Activated naive CD8-positive, alpha-beta T cell treated with anti-CD3 and anti-CD28 coated beads for 36 hours (primary cell): Measurements from ENCODE around the gene LCN6. TPM values are rescaled to one million over a fixed set of nuclear protein-coding genes. Genes with fewer than 3 reads are reported as not detected.

Experiments used
- DNase-seq: peaks from one replicate; pipeline ENCODE4 v3.0.0; 2021
- H3K27ac Mint-ChIP-seq: one replicate; pipeline ENCODE4 v1.8.0; 2022; ENCODE audit warnings: mild to moderate bottlenecking, moderate library complexity, mixed read lengths
- H3K27me3 Mint-ChIP-seq: one replicate; pipeline ENCODE4 v1.8.0; 2022; ENCODE audit warnings: mild to moderate bottlenecking, mixed read lengths
- H3K36me3 Mint-ChIP-seq: one replicate; pipeline ENCODE4 v1.8.0; 2021; ENCODE audit warnings: mild to moderate bottlenecking, mixed read lengths
- H3K4me1 Mint-ChIP-seq: one replicate; pipeline ENCODE4 v1.8.0; 2021; ENCODE audit warnings: mixed read lengths
- H3K4me3 Mint-ChIP-seq: one replicate; pipeline ENCODE4 v1.8.0; 2022; ENCODE audit warnings: mild to moderate bottlenecking, moderate library complexity, mixed read lengths
- H3K9me3 Mint-ChIP-seq: one replicate; pipeline ENCODE4 v1.8.0; 2022; ENCODE audit warnings: mixed read lengths
- total RNA-seq, 2 experiments: library from RNA; stranded (reverse); gene quantifications; one replicate each; pipeline ENCODE4 v1.2.3, GENCODE V29; 2021

LCN6 gene
- total RNA-seq, 2 experiments from 2014 or later = not detected

- Mint-ChIP-seq H3K36me3 (no peaks in the 10 kb centered on the region), H3K27me3 (peaks cover 39% of the 10 kb centered on the region), H3K4me1 (peaks cover 3% of the 10 kb centered on the region), H3K27ac (no peak overlapping the region), H3K4me3 (no peak overlapping the region), H3K9me3 (no peaks in the 10 kb centered on the region)
- no peak for DNase-seq
Observed at GRCh38 chr9:136695435-136695895, 52.9 kb downstream of the LCN6 start.

- H3K36me3 Mint-ChIP-seq = no peaks in the 10 kb centered on the region
- peaks cover 34% of the 10 kb centered on the region for H3K27me3 Mint-ChIP-seq
- H3K9me3 Mint-ChIP-seq = no peaks in the 10 kb centered on the region
- DNase-seq = no peak
- no peak overlapping the region for H3K4me3 Mint-ChIP-seq
- H3K27ac Mint-ChIP-seq = no peak overlapping the region
- H3K4me1 Mint-ChIP-seq = no peaks in the 10 kb centered on the region
Observed at GRCh38 chr9:136694872-136695247, 53.5 kb downstream of the LCN6 start.

GRCh38 chr9:136694163-136694871, 54.0 kb downstream of the LCN6 start:
- Mint-ChIP-seq H3K27ac (no peak overlapping the region), H3K36me3 (no peaks in the 10 kb centered on the region), H3K4me3 (no peak overlapping the region), H3K4me1 (no peaks in the 10 kb centered on the region), H3K9me3 (no peaks in the 10 kb centered on the region), H3K27me3 (peaks cover 34% of the 10 kb centered on the region)
- DNase-seq = peak; percentile 31

Other genes starting within 250 kb of the LCN6 start
- 10 to 100 TPM; 48.2 to 51.6 TPM for gene NOTCH1, start 202.5 kb downstream of the LCN6 start, total RNA-seq
- 1 to 10 TPM in 1 of 2 experiments, under 1 TPM in 1; 0.94 to 1.2 TPM for gene EGFL7, start 85.6 kb downstream of the LCN6 start, total RNA-seq
- gene AGPAT2, start 61.1 kb downstream of the LCN6 start, total RNA-seq = 10 to 100 TPM; 14.6 to 16.1 TPM
- under 1 TPM in 1 of 2 experiments, not detected in 1; 0.10 TPM for gene DIPK1B, start 36.0 kb downstream of the LCN6 start, total RNA-seq
- 1 to 10 TPM; 5.4 to 6.1 TPM for gene LCN10, start 5.6 kb downstream of the LCN6 start, total RNA-seq
- gene LCN8, start 9.7 kb upstream of the LCN6 start, total RNA-seq = not detected
- not detected for gene LCN15, start 16.0 kb upstream of the LCN6 start, total RNA-seq
- 10 to 100 TPM; 49.3 to 49.6 TPM for gene TMEM141, start 42.8 kb upstream of the LCN6 start, total RNA-seq
- under 1 TPM in 1 of 2 experiments, not detected in 1; 0.43 TPM for gene CCDC183, start 47.8 kb upstream of the LCN6 start, total RNA-seq
- 10 to 100 TPM; 87.0 to 88.3 TPM for gene RABL6, start 59.4 kb upstream of the LCN6 start, total RNA-seq
- gene AJM1, start 94.0 kb upstream of the LCN6 start, total RNA-seq = 1 to 10 TPM; 2.8 to 3.1 TPM
- 10 to 100 TPM; 93.0 to 97.8 TPM for gene PHPT1, start 100.9 kb upstream of the LCN6 start, total RNA-seq
- 10 to 100 TPM; 10.9 to 12.6 TPM for gene MAMDC4, start 103.8 kb upstream of the LCN6 start, total RNA-seq
- gene EDF1, start 117.8 kb upstream of the LCN6 start, total RNA-seq = 100 to 1,000 TPM; 276 to 284 TPM
- gene TRAF2, start 138.0 kb upstream of the LCN6 start, total RNA-seq = 10 to 100 TPM; 38.8 to 45.8 TPM
- 10 to 100 TPM; 55.6 to 59.3 TPM for gene FBXW5, start 196.2 kb upstream of the LCN6 start, total RNA-seq
- under 1 TPM in 1 of 2 experiments, not detected in 1; 0.90 TPM for gene C8G, start 196.7 kb upstream of the LCN6 start, total RNA-seq
- 1 to 10 TPM in 1 of 2 experiments, under 1 TPM in 1; 0.84 to 1.2 TPM for gene LCN12, start 203.7 kb upstream of the LCN6 start, total RNA-seq
- not detected for gene PTGDS, start 229.0 kb upstream of the LCN6 start, total RNA-seq
- not detected for gene LCNL1, start 234.5 kb upstream of the LCN6 start, total RNA-seq
- 10 to 100 TPM; 57.2 to 60.1 TPM for gene PAXX, start 243.9 kb upstream of the LCN6 start, total RNA-seq
- gene CLIC3, start 248.0 kb upstream of the LCN6 start, total RNA-seq = not detected